Measurements from ENCODE around the gene TMEM62.

DNA sequence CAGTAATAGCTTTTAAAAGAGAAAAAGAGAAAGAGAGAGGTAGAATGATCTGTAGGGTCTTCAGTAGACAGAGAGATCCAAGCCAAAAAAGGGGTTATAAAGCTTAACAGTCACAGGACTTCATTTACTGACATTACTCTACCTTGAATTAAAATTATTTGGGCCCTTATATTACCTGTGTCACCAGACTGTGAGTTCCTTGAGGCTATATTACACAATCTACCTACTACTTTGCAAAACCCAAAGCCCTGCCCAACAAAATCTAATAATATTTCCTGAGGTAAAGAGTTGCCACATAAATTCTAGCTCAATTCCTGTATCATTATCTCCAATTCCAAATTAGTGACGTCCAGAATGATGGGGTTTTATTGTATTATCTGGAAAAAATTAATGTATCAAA is 29.5 kb upstream of the TMEM62 start:
- TF ChIP-seq, protein P1, sequence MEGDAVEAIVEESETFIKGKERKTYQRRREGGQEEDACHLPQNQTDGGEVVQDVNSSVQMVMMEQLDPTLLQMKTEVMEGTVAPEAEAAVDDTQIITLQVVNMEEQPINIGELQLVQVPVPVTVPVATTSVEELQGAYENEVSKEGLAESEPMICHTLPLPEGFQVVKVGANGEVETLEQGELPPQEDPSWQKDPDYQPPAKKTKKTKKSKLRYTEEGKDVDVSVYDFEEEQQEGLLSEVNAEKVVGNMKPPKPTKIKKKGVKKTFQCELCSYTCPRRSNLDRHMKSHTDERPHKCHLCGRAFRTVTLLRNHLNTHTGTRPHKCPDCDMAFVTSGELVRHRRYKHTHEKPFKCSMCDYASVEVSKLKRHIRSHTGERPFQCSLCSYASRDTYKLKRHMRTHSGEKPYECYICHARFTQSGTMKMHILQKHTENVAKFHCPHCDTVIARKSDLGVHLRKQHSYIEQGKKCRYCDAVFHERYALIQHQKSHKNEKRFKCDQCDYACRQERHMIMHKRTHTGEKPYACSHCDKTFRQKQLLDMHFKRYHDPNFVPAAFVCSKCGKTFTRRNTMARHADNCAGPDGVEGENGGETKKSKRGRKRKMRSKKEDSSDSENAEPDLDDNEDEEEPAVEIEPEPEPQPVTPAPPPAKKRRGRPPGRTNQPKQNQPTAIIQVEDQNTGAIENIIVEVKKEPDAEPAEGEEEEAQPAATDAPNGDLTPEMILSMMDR (conservative IDR thresholded peaks at IDR 0.05), result no peak
- no peak for TF ChIP-seq ZFX (IDR thresholded peaks at IDR 0.05)
